Mammary epithelial cell (primary cell): Measurements from ENCODE around the gene CPEB3.

Source experiments
- CTCF ChIP-seq, 2 donors: IDR thresholded peaks in 1 of 2; conservative IDR thresholded peaks in 1 of 2; 2 replicates each; pipeline ENCODE4 v1.5.1; 2011 to 2012; ENCODE audit warnings: inconsistent platforms in 2 of 2, low read length in 2 of 2, mild to moderate bottlenecking in 2 of 2, control low read depth in 1 of 2, low read depth in 1 of 2; ENCODE audit not compliant: insufficient read depth in 1 of 2; ENCODE audit errors: extremely low read depth in 1 of 2
- EZH2 ChIP-seq: IDR thresholded peaks from 2 replicates; pipeline ENCODE4 v1.6.1; 2012; ENCODE audit warnings: low read length, inconsistent platforms, borderline replicate concordance

GRCh38 chr10:92146107-92146506 is 144.8 kb downstream of the CPEB3 start:
- TF ChIP-seq CTCF (conservative IDR thresholded peaks at IDR 0.05 in 1 of 2, IDR thresholded peaks at IDR 0.05 in 1 of 2; ENCODE audit: extremely low read depth in 1 of 2, insufficient read depth in 1 of 2, low read depth in 1 of 2, low read length in 2 of 2) (no peak), EZH2 (no peak)
